22Rv1 (cell line): Measurements from ENCODE around the gene WSCD2.

Source experiments
- H3K27ac ChIP-seq: fragments of 450-650 bp; 2 replicates; pipeline ENCODE4 v1.5.1; 2017
- CTCF ChIP-seq: fragments of 450-650 bp; IDR thresholded peaks from 2 replicates; pipeline ENCODE4 v1.5.1; 2017; ENCODE audit warnings: mild to moderate bottlenecking
- ZFX ChIP-seq: fragments of 450-650 bp; IDR thresholded peaks from 2 replicates; pipeline ENCODE4 v1.6.1; 2017; ENCODE audit warnings: antibody characterized with exemption, borderline replicate concordance

Gene WSCD2

GRCh38 chr12:108284163-108284562 lies 155.1 kb downstream of the WSCD2 start:
- TF ChIP-seq CTCF: no peak
- no peak for TF ChIP-seq ZFX

GRCh38 chr12:108285016-108285415 lies 155.9 kb downstream of the WSCD2 start:
- no peak for TF ChIP-seq ZFX
- no peak for TF ChIP-seq CTCF
- no peak overlapping the region for H3K27ac ChIP-seq

More at GRCh38 chr12:108284163-108284562, 155.1 kb downstream of the WSCD2 start:
- H3K27ac ChIP-seq: no peak overlapping the region

GRCh38 chr12:108287227-108287626 lies 158.1 kb downstream of the WSCD2 start:
- no peak overlapping the region for H3K27ac ChIP-seq
- TF ChIP-seq CTCF (no peak), ZFX (no peak)

- TF ChIP-seq CTCF: no peak
- TF ChIP-seq ZFX: no peak
- H3K27ac ChIP-seq: no peak overlapping the region
Observed at GRCh38 chr12:108289350-108290161, 160.5 kb downstream of the WSCD2 start.

- TF ChIP-seq ZFX (no peak), CTCF (no peak)
- H3K27ac ChIP-seq: no peak overlapping the region
Observed at GRCh38 chr12:108295641-108296040, 166.6 kb downstream of the WSCD2 start.

- H3K27ac ChIP-seq: no peak overlapping the region
- TF ChIP-seq CTCF (no peak), ZFX (no peak)
Observed at GRCh38 chr12:108296945-108297344, 167.9 kb downstream of the WSCD2 start.

GRCh38 chr12:108297424-108297823 lies 168.3 kb downstream of the WSCD2 start:
- TF ChIP-seq ZFX (no peak), CTCF (no peak)
- H3K27ac ChIP-seq: no peak overlapping the region
